Liver (tissue), 9 donors: ENCODE results near the gene LTA4H. TPM values are rescaled to one million over a fixed set of nuclear protein-coding genes. Genes with fewer than 3 reads are reported as not detected.

Source experiments
- DNase-seq: peaks from one replicate; pipeline ENCODE4 v3.0.0-alpha.2; 2017; ENCODE audit warnings: low spot score
- H3K27ac ChIP-seq, 2 donors: one replicate each; pipeline ENCODE4 v1.7.0; 2013; ENCODE audit warnings: inconsistent platforms in 2 of 2, low read length in 2 of 2, control low read depth in 1 of 2, low read depth in 1 of 2, mild to moderate bottlenecking in 1 of 2
- H3K27me3 ChIP-seq, 4 donors: one replicate each; pipeline versions ENCODE4 v1.6.1 to v1.7.0; 2013; ENCODE audit warnings: low read length in 3 of 4, inconsistent platforms in 1 of 4, mild to moderate bottlenecking in 1 of 4, moderate library complexity in 1 of 4; ENCODE audit not compliant: control insufficient read depth in 4 of 4, insufficient read depth in 4 of 4
- H3K36me3 ChIP-seq, 4 donors: one replicate each; pipeline versions ENCODE4 v1.6.1 to v1.7.0; 2013; ENCODE audit warnings: low read length in 3 of 4, mild to moderate bottlenecking in 3 of 4, low read depth in 1 of 4, moderate library complexity in 1 of 4; ENCODE audit not compliant: control insufficient read depth in 4 of 4, insufficient read depth in 3 of 4
- H3K4me1 ChIP-seq, 4 donors: one replicate each; pipeline versions ENCODE4 v1.6.1 to v1.7.0; 2013; ENCODE audit warnings: low read length in 3 of 4, mild to moderate bottlenecking in 3 of 4, moderate library complexity in 1 of 4; ENCODE audit not compliant: control insufficient read depth in 4 of 4, insufficient read depth in 4 of 4
- H3K4me3 ChIP-seq, 3 donors: one replicate each; pipeline versions ENCODE4 v1.6.1 to v1.7.0; 2013; ENCODE audit warnings: low read length in 3 of 3, control low read depth in 1 of 3, low read depth in 1 of 3, mild to moderate bottlenecking in 1 of 3
- H3K9ac ChIP-seq, 2 donors: one replicate each; pipeline ENCODE4 v1.7.0; 2013; ENCODE audit warnings: low read length in 2 of 2, mild to moderate bottlenecking in 2 of 2, moderate library complexity in 2 of 2, control low read depth in 1 of 2, low read depth in 1 of 2
- H3K9me3 ChIP-seq, 4 donors: one replicate each; pipeline versions ENCODE4 v1.6.1 to v1.7.0; 2013; ENCODE audit warnings: low read length in 3 of 4; ENCODE audit not compliant: control insufficient read depth in 4 of 4
- ATF3 ChIP-seq: IDR thresholded peaks from 2 replicates; pipeline ENCODE4 v1.6.1; 2016; ENCODE audit warnings: antibody characterized with exemption
- CTCF ChIP-seq: fragments of 150-350 bp; IDR thresholded peaks from 2 replicates; pipeline ENCODE4 v1.5.1; 2017; ENCODE audit warnings: improper control_type of control experiment, low read depth, low read length; ENCODE audit not compliant: missing input control
- EGR1 ChIP-seq, 2 donors: IDR thresholded peaks; 2 replicates each; pipeline ENCODE4 v1.6.1; 2016 to 2018; ENCODE audit warnings: antibody characterized with exemption in 2 of 2, low read depth in 2 of 2
- FOXA1 ChIP-seq: IDR thresholded peaks from 2 replicates; pipeline ENCODE4 v1.6.1; 2016; ENCODE audit warnings: antibody characterized with exemption
- FOXA2 ChIP-seq: IDR thresholded peaks from 2 replicates; pipeline ENCODE4 v1.6.1; 2016; ENCODE audit warnings: antibody characterized with exemption
- GABPA ChIP-seq, 2 donors: IDR thresholded peaks in 1 of 2; conservative IDR thresholded peaks in 1 of 2; 2 replicates each; pipeline ENCODE4 v1.6.1; 2016; ENCODE audit warnings: antibody characterized with exemption in 2 of 2, mild to moderate bottlenecking in 1 of 2, moderate library complexity in 1 of 2
- HNF4A ChIP-seq, 2 donors: conservative IDR thresholded peaks; 2 replicates each; pipeline ENCODE4 v1.6.1; 2016; ENCODE audit warnings: antibody characterized with exemption in 2 of 2, mild to moderate bottlenecking in 2 of 2
- HNF4G ChIP-seq: IDR thresholded peaks from 2 replicates; pipeline ENCODE4 v1.6.1; 2016; ENCODE audit warnings: antibody characterized with exemption
- JUND ChIP-seq, 2 donors: IDR thresholded peaks; 2 replicates each; pipeline ENCODE4 v1.6.1; 2016; ENCODE audit warnings: antibody characterized with exemption in 2 of 2
- NR2F2 ChIP-seq: IDR thresholded peaks from 2 replicates; pipeline ENCODE4 v1.6.1; 2016; ENCODE audit warnings: antibody characterized with exemption
- RAD21 ChIP-seq, 2 donors: IDR thresholded peaks; 2 replicates each; pipeline ENCODE4 v1.6.1; 2016; ENCODE audit warnings: antibody characterized with exemption in 2 of 2, mild to moderate bottlenecking in 2 of 2
- REST ChIP-seq: IDR thresholded peaks from 2 replicates; pipeline ENCODE4 v1.6.1; 2016; ENCODE audit warnings: antibody characterized with exemption, mild to moderate bottlenecking
- RXRA ChIP-seq, 2 donors: IDR thresholded peaks; 2 replicates each; pipeline ENCODE4 v1.6.1; 2017 to 2018; ENCODE audit warnings: antibody characterized with exemption in 2 of 2, mild to moderate bottlenecking in 1 of 2
- SP1 ChIP-seq: IDR thresholded peaks from 2 replicates; pipeline ENCODE4 v1.6.1; 2018; ENCODE audit warnings: antibody characterized with exemption, mild to moderate bottlenecking
- TAF1 ChIP-seq: conservative IDR thresholded peaks from 2 replicates; pipeline ENCODE4 v1.6.1; 2016; ENCODE audit warnings: antibody characterized with exemption, mild to moderate bottlenecking
- YY1 ChIP-seq: IDR thresholded peaks from 2 replicates; pipeline ENCODE4 v1.6.1; 2016; ENCODE audit warnings: antibody characterized with exemption, mild to moderate bottlenecking
- WGBS: extraction: QIAGEN DNeasy Blood & Tissue Kit; methylation state at CpG from one replicate; pipeline ENCODE4 v1.1.7; 2013; 5-methylcytosine and 5-hydroxymethylcytosine counted together
- polyA plus RNA-seq, 2 donors: library from polyadenylated mRNA; stranded (reverse) in 1 of 2; unstranded in 1 of 2; fragments of 200-250 nt in 1 of 2; fragments of >200 nt in 1 of 2; fragmentation: Nextera tagmentation in 1 of 2; extraction: Ambion mirVana in 1 of 2; gene quantifications; one replicate each; pipeline versions ENCODE4 v1.2.1 to v1.2.3, GENCODE V29; 2013 to 2015
- total RNA-seq, 2 donors: library from RNA; depleted of rRNA; stranded (reverse); fragments of >200 nt; gene quantifications; one replicate each; pipeline ENCODE4 v1.2.3, GENCODE V29; 2014
- TF ChIP-seq, protein P1 (sequence below): IDR thresholded peaks from 2 replicates; pipeline ENCODE4 v1.6.1; 2016; ENCODE audit warnings: antibody characterized with exemption
- TF ChIP-seq, protein P2 (sequence below): IDR thresholded peaks from 2 replicates; pipeline ENCODE4 v1.6.1; 2016; ENCODE audit warnings: antibody characterized with exemption
- donor health status: healthy.
- donor health status: healthy.
- donor health status: healthy.
- donor health status: healthy.
- donor health status: healthy.

The LTA4H gene
- total and polyA plus RNA-seq, 4 donors, result 16.6 to 34.5 (median 20.9) TPM

- Histone ChIP-seq H3K27me3 (no peaks in the 10 kb centered on the region), H3K9ac (no peak overlapping the region), H3K27ac (no peak overlapping the region), H3K9me3 (no peaks in the 10 kb centered on the region), H3K4me1 (no peaks in the 10 kb centered on the region), H3K4me3 (no peak overlapping the region), H3K36me3 (peaks cover 8 to 51% (median 35%) of the 10 kb centered on the region in 4 donors)
- TF ChIP-seq NR2F2, result no peak
- no peak for TF ChIP-seq FOXA1
- TF ChIP-seq RAD21 (IDR thresholded peaks at IDR 0.05), result no peak
- TF ChIP-seq FOXA2, result no peak
- no peak for TF ChIP-seq REST
- no peak for TF ChIP-seq TAF1
- TF ChIP-seq GABPA (IDR thresholded peaks at IDR 0.05 in 1 of 2, conservative IDR thresholded peaks at IDR 0.05 in 1 of 2), result no peak
- no peak for TF ChIP-seq RXRA (IDR thresholded peaks at IDR 0.05)
- TF ChIP-seq HNF4G, result no peak
- TF ChIP-seq CTCF, result no peak
- TF ChIP-seq YY1, result no peak
- TF ChIP-seq ATF3, result no peak
- TF ChIP-seq, protein P1, sequence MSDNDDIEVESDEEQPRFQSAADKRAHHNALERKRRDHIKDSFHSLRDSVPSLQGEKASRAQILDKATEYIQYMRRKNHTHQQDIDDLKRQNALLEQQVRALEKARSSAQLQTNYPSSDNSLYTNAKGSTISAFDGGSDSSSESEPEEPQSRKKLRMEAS, result no peak
- no peak for TF ChIP-seq HNF4A (conservative IDR thresholded peaks at IDR 0.05)
- TF ChIP-seq EGR1 (IDR thresholded peaks at IDR 0.05; ENCODE audit: low read depth in 2 of 2), result no peak
- WGBS, result 90% methylated on average over 3 of the region's 3 CpGs
- DNase-seq, result no peak
These were observed 20.3 kb downstream of the LTA4H start for GRCh38 chr12:96014943-96015599.

DNA sequence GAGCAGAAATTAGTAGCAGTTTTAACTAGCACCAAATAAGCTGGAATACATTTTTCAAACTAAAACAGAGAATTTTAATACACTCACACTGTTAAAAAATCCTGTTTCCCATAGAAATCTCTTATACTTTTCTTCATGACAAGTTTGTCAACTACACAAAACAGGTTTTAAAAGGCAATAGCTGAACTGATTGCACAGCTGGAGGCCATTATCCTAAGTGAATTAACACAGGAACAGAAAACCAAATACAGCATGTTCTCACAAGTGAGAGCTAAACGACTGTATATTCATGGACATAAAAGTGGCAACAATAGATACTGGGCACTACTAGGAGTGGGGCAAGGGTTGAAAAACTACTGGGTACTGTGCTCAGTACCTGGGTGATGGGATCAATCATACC is 27.7 kb downstream of the LTA4H start:
- 65% methylated on average over 1 of the region's 1 CpG for WGBS
- no peak for DNase-seq
- no peak overlapping the region for H3K4me3 ChIP-seq
- no peaks in the 10 kb centered on the region for H3K4me1 ChIP-seq
- H3K27me3 ChIP-seq, result no peaks in the 10 kb centered on the region
- H3K9me3 ChIP-seq, result no peaks in the 10 kb centered on the region
- no peak overlapping the region for H3K27ac ChIP-seq
- no peak overlapping the region for H3K9ac ChIP-seq
- peaks cover 5 to 68% (median 57%) of the 10 kb centered on the region in 4 donors for H3K36me3 ChIP-seq
- TF ChIP-seq TAF1 (no peak), REST (no peak), NR2F2 (no peak), JUND (IDR thresholded peaks at IDR 0.05) (no peak), GABPA (IDR thresholded peaks at IDR 0.05 in 1 of 2, conservative IDR thresholded peaks at IDR 0.05 in 1 of 2) (no peak), HNF4G (no peak), ATF3 (no peak), SP1 (no peak)
- TF ChIP-seq, protein P2, sequence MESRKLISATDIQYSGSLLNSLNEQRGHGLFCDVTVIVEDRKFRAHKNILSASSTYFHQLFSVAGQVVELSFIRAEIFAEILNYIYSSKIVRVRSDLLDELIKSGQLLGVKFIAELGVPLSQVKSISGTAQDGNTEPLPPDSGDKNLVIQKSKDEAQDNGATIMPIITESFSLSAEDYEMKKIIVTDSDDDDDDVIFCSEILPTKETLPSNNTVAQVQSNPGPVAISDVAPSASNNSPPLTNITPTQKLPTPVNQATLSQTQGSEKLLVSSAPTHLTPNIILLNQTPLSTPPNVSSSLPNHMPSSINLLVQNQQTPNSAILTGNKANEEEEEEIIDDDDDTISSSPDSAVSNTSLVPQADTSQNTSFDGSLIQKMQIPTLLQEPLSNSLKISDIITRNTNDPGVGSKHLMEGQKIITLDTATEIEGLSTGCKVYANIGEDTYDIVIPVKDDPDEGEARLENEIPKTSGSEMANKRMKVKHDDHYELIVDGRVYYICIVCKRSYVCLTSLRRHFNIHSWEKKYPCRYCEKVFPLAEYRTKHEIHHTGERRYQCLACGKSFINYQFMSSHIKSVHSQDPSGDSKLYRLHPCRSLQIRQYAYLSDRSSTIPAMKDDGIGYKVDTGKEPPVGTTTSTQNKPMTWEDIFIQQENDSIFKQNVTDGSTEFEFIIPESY, result no peak
